ENCODE data around the gene P3H3.
A peak's percentile ranks its signal among the peaks of the same experiment; 100 is the strongest.

DNA sequence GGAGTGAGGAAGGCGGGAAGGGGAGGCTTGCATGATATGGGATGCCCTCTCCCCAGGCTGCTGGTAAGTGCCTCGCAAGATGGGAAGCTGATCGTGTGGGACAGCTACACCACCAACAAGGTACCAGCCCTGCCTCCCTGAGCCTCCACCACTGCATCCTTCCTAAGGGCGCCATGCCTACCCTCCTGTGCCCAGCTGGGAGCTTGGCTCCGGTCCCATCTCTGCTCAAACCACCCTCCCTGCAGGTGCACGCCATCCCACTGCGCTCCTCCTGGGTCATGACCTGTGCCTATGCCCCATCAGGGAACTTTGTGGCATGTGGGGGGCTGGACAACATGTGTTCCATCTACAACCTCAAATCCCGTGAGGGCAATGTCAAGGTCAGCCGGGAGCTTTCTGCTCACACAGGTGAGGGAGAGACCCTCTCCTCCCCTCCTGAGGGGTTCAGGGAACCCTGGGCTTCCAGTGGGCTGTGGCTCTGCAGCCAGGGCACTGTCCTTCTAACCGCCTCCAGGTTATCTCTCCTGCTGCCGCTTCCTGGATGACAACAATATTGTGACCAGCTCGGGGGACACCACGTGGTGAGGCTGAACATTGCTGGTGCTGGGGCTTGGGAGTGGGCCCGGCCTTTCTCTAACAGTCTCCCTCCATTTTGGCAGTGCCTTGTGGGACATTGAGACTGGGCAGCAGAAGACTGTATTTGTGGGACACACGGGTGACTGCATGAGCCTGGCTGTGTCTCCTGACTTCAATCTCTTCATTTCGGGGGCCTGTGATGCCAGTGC, 15.1 kb downstream of the P3H3 start:
- no peak for TF ChIP-seq POLR2A (conservative IDR thresholded peaks at IDR 0.05)
- TF ChIP-seq CTCF (IDR thresholded peaks at IDR 0.05 in 2 of 3, conservative IDR thresholded peaks at IDR 0.05 in 1 of 3; ENCODE audit: insufficient read depth in 2 of 3, low read depth in 1 of 3, low read length in 3 of 3): peak; percentile 49 to 51 (median 51)
- no peak for TF ChIP-seq E2F4 (CRISPR knock-in tag; IDR thresholded peaks at IDR 0.05; ENCODE audit: low read depth)
- TF ChIP-seq POLR2AphosphoS5 (IDR thresholded peaks at IDR 0.05; ENCODE audit: control insufficient read depth, insufficient read depth, low read depth, low read length): no peak
- no peak for TF ChIP-seq SP1 (CRISPR knock-in tag; IDR thresholded peaks at IDR 0.05)
- TF ChIP-seq TCF7 (IDR thresholded peaks at IDR 0.05; ENCODE audit: borderline replicate concordance): no peak

All from K562 (cell line).